Calu3 (cell line): Measurements from ENCODE around the gene KIZ. TPM values are rescaled to one million over a fixed set of nuclear protein-coding genes. Genes with fewer than 3 reads are reported as not detected.

Experiments
- BruUV-seq: library from RNA; stranded (reverse); fragments of 400-500 nt; replicated peaks from 2 replicates; lab custom pipeline; 2021; lab: Mats Ljungman, UMichigan
- CTCF ChIA-PET: fragments of 300-600 bp; sonication (Branson Sonifier 250); formaldehyde crosslinking; loops from one replicate; lab custom pipeline; 2022; ENCODE audit warnings: antibody characterized with exemption; lab: Charles Lee
- DNase-seq: peaks from one replicate; pipeline ENCODE4 v3.0.0; 2022
- H3K27ac Mint-ChIP-seq: one replicate; pipeline ENCODE4 v1.8.0; 2022; ENCODE audit warnings: mixed read lengths; ENCODE audit not compliant: unreplicated experiment
- H3K27me3 Mint-ChIP-seq: one replicate; pipeline ENCODE4 v1.8.0; 2022; ENCODE audit warnings: mixed read lengths; ENCODE audit not compliant: unreplicated experiment
- H3K36me3 Mint-ChIP-seq: one replicate; pipeline ENCODE4 v1.8.0; 2022; ENCODE audit warnings: mild to moderate bottlenecking, moderate library complexity, mixed read lengths; ENCODE audit not compliant: insufficient read depth, unreplicated experiment
- H3K4me1 Mint-ChIP-seq: one replicate; pipeline ENCODE4 v1.8.0; 2022; ENCODE audit warnings: mild to moderate bottlenecking, low read depth, mixed read lengths; ENCODE audit not compliant: unreplicated experiment
- H3K4me3 Mint-ChIP-seq: one replicate; pipeline ENCODE4 v1.8.0; 2022; ENCODE audit warnings: mild to moderate bottlenecking, low read depth, moderate library complexity, mixed read lengths; ENCODE audit not compliant: unreplicated experiment
- H3K9me3 Mint-ChIP-seq: one replicate; pipeline ENCODE4 v1.8.0; 2022; ENCODE audit warnings: low read depth, mixed read lengths; ENCODE audit not compliant: unreplicated experiment
- intact Hi-C: fragments of 100-400 bp; cut with micrococcal nuclease; formaldehyde crosslinking; loops from one replicate; pipeline ENCODE4 v1.10.0; 2022; ENCODE audit not compliant: unreplicated experiment
- total RNA-seq: library from RNA; stranded (reverse); gene quantifications from 2 replicates; pipeline ENCODE4 v1.2.3, GENCODE V29; 2022
- TF ChIP-seq, protein P1 (sequence below): fragments of 200-600 bp; IDR thresholded peaks from one replicate; pipeline ENCODE4 v1.8.0; 2022; ENCODE audit warnings: antibody characterized with exemption; ENCODE audit not compliant: unreplicated experiment

Gene KIZ
- total RNA-seq, 1 experiment from 2014 or later = 3.3 TPM

DNA sequence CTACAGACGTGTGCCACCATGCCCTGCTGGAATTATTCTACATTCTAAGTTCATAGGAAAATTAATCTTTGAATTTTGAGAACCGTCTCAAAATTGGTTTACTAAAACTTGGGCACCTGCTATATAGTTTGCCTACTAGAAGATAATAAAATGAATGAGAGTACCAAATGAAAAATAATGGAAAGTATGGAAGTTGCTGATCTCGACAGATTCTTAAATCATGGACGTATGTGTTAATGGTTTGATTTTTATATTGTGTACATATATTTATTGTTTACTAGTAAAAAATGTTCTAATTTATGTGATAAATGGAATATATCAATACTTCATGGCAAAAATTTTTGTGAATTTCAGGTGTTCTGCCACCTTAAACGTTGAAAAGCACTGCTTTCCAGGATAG is 60.0 kb downstream of the KIZ start:
- Mint-ChIP-seq H3K27me3 (no peaks in the 10 kb centered on the region), H3K4me1 (no peaks in the 10 kb centered on the region), H3K27ac (no peak overlapping the region), H3K4me3 (no peak overlapping the region), H3K9me3 (no peaks in the 10 kb centered on the region), H3K36me3 (no peaks in the 10 kb centered on the region)
- DNase-seq = no peak
- TF ChIP-seq, protein P1, sequence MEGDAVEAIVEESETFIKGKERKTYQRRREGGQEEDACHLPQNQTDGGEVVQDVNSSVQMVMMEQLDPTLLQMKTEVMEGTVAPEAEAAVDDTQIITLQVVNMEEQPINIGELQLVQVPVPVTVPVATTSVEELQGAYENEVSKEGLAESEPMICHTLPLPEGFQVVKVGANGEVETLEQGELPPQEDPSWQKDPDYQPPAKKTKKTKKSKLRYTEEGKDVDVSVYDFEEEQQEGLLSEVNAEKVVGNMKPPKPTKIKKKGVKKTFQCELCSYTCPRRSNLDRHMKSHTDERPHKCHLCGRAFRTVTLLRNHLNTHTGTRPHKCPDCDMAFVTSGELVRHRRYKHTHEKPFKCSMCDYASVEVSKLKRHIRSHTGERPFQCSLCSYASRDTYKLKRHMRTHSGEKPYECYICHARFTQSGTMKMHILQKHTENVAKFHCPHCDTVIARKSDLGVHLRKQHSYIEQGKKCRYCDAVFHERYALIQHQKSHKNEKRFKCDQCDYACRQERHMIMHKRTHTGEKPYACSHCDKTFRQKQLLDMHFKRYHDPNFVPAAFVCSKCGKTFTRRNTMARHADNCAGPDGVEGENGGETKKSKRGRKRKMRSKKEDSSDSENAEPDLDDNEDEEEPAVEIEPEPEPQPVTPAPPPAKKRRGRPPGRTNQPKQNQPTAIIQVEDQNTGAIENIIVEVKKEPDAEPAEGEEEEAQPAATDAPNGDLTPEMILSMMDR = no peak
- BruUV-seq = no TSS peak
- intact Hi-C loops = no loop called here
- CTCF ChIA-PET = no interaction called here

GRCh38 chr20:21189761-21190523 is 64.1 kb downstream of the KIZ start:
- Mint-ChIP-seq H3K36me3 (no peaks in the 10 kb centered on the region), H3K4me3 (no peak overlapping the region), H3K4me1 (no peaks in the 10 kb centered on the region), H3K9me3 (no peaks in the 10 kb centered on the region), H3K27me3 (no peaks in the 10 kb centered on the region), H3K27ac (no peak overlapping the region)
- no peak for DNase-seq
- BruUV-seq = no TSS peak
- TF ChIP-seq, protein P1 = no peak
- CTCF ChIA-PET = no interaction called here
- intact Hi-C loops = no loop called here

DNA sequence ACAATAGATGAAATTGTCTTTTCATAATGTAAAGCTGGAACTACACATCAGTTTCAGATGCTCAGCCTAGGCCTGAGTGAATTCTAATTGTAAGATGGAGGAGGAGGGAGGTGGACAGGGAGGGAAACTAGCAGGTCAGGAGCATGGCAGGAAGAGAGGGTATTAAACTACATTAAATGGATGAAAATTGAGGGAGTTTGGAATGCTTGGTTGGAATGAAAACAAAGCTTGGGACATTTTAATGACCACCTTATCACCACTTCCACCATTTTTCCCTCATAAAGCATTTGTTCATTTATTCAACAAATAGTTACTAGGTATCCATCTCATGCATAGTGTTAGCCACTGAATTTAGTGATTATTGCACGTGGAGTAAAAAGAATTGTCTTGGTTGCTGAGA is 65.0 kb downstream of the KIZ start:
- Mint-ChIP-seq H3K36me3 (no peaks in the 10 kb centered on the region), H3K4me1 (no peaks in the 10 kb centered on the region), H3K27me3 (no peaks in the 10 kb centered on the region), H3K4me3 (no peak overlapping the region), H3K27ac (no peak overlapping the region), H3K9me3 (no peaks in the 10 kb centered on the region)
- TF ChIP-seq, protein P1 = no peak
- intact Hi-C loops = no loop called here
- CTCF ChIA-PET = no interaction called here
- no TSS peak for BruUV-seq
- no peak for DNase-seq

GRCh38 chr20:21191839-21192238 is 66.0 kb downstream of the KIZ start:
- TF ChIP-seq, protein P1 = no peak
- no peak for DNase-seq
- H3K4me3 Mint-ChIP-seq = no peak overlapping the region
- no TSS peak for BruUV-seq
- CTCF ChIA-PET = no interaction called here
- H3K4me1 Mint-ChIP-seq = no peaks in the 10 kb centered on the region
- H3K9me3 Mint-ChIP-seq = no peaks in the 10 kb centered on the region
- intact Hi-C loops = no loop called here
- no peaks in the 10 kb centered on the region for H3K27me3 Mint-ChIP-seq
- H3K27ac Mint-ChIP-seq = no peak overlapping the region
- no peaks in the 10 kb centered on the region for H3K36me3 Mint-ChIP-seq
